HCT116 (cell line): ENCODE measurements around the gene PSORS1C1.

Source experiments
- CTCF ChIP-seq, 3 experiments: fragments of 200-600 bp in 1 of 3; sonication (generic) in 1 of 3; IDR thresholded peaks in 2 of 3; conservative IDR thresholded peaks in 1 of 3; 2 replicates each; pipeline ENCODE4 v1.5.1; 2012 to 2017; ENCODE audit warnings: low read depth in 2 of 3, low read length in 2 of 3, antibody characterized with exemption in 1 of 3, borderline replicate concordance in 1 of 3, control low read depth in 1 of 3, mild to moderate bottlenecking in 1 of 3, mixed read lengths in 1 of 3, mixed run types in 1 of 3, moderate library complexity in 1 of 3; ENCODE audit not compliant: insufficient read depth in 1 of 3
- JUND ChIP-seq: IDR thresholded peaks from 2 replicates; pipeline ENCODE4 v1.6.1; 2012
- MAX ChIP-seq: IDR thresholded peaks from 2 replicates; pipeline ENCODE4 v1.6.1; 2012

DNA sequence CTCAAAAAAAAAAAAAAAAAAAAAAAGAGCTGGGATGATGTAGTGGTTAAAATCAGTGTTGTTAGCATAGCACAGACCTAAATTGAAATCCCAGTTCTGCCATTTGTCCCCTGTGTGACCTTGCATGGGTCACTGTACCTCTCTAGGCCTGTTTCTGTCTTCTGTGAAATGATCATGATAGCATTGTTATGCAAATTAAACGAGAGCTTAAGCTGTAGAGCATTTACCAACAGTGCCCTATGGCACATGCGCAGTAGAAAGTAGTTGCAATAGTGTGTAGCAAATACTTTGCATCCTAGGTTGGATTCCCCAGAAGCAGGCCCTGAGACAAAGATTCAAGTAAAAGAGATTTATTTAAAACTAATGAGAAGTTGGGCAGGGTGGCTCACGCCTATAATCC lies 17.0 kb downstream of the PSORS1C1 start:
- TF ChIP-seq MAX, result no peak
- no peak for TF ChIP-seq JUND
- no peak for TF ChIP-seq CTCF (IDR thresholded peaks at IDR 0.05 in 2 of 3, conservative IDR thresholded peaks at IDR 0.05 in 1 of 3; ENCODE audit: borderline replicate concordance in 1 of 3, insufficient read depth in 1 of 3, low read depth in 2 of 3, low read length in 2 of 3)
